A673 (cell line): ENCODE results near the gene BIRC5.

Source experiments
- EZH2 ChIP-seq: fragments of 200-600 bp; sonication (generic); IDR thresholded peaks from 2 replicates; pipeline ENCODE4 v1.6.1; 2017; ENCODE audit warnings: borderline replicate concordance, low read depth, mild to moderate bottlenecking, mixed read lengths, antibody characterized with exemption, low read length; ENCODE audit not compliant: poor library complexity, severe bottlenecking
- TF ChIP-seq, protein P1 (sequence below): fragments of 300-800, 200-600 bp; sonication (generic); conservative IDR thresholded peaks from 2 replicates; pipeline ENCODE4 v1.5.1; 2017; ENCODE audit warnings: low read depth, mild to moderate bottlenecking, antibody characterized with exemption, low read length, moderate library complexity, mixed read lengths

DNA sequence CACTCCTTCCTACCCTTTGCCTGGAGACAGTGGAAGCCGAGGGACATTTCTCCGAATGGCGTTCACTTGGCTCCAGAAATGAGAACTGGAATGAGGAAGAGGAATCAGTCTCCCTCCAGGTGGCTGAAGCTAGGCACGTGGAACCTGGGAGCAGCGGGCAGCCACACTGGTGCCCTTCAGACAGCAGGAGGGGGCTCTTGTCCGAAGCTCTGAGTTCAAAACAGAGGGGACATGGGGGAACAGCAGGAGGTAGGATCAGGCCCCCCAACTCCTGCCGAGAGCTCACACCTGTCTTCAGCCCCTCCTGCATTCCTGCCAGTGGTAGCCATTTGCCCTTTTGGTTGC lies 58.8 kb downstream of the BIRC5 start:
- TF ChIP-seq, protein P1, sequence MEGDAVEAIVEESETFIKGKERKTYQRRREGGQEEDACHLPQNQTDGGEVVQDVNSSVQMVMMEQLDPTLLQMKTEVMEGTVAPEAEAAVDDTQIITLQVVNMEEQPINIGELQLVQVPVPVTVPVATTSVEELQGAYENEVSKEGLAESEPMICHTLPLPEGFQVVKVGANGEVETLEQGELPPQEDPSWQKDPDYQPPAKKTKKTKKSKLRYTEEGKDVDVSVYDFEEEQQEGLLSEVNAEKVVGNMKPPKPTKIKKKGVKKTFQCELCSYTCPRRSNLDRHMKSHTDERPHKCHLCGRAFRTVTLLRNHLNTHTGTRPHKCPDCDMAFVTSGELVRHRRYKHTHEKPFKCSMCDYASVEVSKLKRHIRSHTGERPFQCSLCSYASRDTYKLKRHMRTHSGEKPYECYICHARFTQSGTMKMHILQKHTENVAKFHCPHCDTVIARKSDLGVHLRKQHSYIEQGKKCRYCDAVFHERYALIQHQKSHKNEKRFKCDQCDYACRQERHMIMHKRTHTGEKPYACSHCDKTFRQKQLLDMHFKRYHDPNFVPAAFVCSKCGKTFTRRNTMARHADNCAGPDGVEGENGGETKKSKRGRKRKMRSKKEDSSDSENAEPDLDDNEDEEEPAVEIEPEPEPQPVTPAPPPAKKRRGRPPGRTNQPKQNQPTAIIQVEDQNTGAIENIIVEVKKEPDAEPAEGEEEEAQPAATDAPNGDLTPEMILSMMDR: no peak
- no peak for TF ChIP-seq EZH2
